HEK293T (cell line): ENCODE data around the gene SCN9A.

Experiments used
- CTCF ChIA-PET: fragments of 350-600 bp; formaldehyde crosslinking; extraction: SDS; loops from one replicate; lab custom pipeline; 2021; ENCODE audit warnings: antibody characterized with exemption, inconsistent platforms; lab: Yijun Ruan, JAX
- POLR2A ChIA-PET: fragments of 350-600 bp; formaldehyde crosslinking; extraction: SDS; loops from one replicate; lab custom pipeline; 2020; ENCODE audit warnings: antibody characterized with exemption, inconsistent platforms; lab: Yijun Ruan, JAX
- DNase-seq: peaks from one replicate; pipeline ENCODE4 v3.0.0; 2012; ENCODE audit warnings: mixed read lengths; ENCODE audit errors: extremely low spot score
- ARNT ChIP-seq: fragments of 450-650 bp; IDR thresholded peaks from 2 replicates; pipeline ENCODE4 v1.6.1; 2017; ENCODE audit warnings: mild to moderate bottlenecking
- BHLHE40 ChIP-seq: fragments of 450-650 bp; IDR thresholded peaks from 2 replicates; pipeline ENCODE4 v1.6.1; 2016; ENCODE audit warnings: mild to moderate bottlenecking, moderate library complexity, borderline replicate concordance
- CTBP1 ChIP-seq: fragments of 450-650 bp; IDR thresholded peaks from 2 replicates; pipeline ENCODE4 v1.6.1; 2016; ENCODE audit warnings: borderline replicate concordance
- ELF4 ChIP-seq: fragments of 450-650 bp; IDR thresholded peaks from 2 replicates; pipeline ENCODE4 v1.6.1; 2017; ENCODE audit warnings: antibody characterized with exemption
- FOXA1 ChIP-seq: fragments of 450-650 bp; IDR thresholded peaks from 2 replicates; pipeline ENCODE4 v1.6.1; 2016; ENCODE audit warnings: mild to moderate bottlenecking
- FOXK2 ChIP-seq: fragments of 450-650 bp; IDR thresholded peaks from 2 replicates; pipeline ENCODE4 v1.6.1; 2016; ENCODE audit warnings: mild to moderate bottlenecking
- FOXM1 ChIP-seq: fragments of 450-650 bp; IDR thresholded peaks from 2 replicates; pipeline ENCODE4 v1.6.1; 2017; ENCODE audit warnings: mild to moderate bottlenecking, borderline replicate concordance
- HDGF ChIP-seq: fragments of 450-650 bp; IDR thresholded peaks from 2 replicates; pipeline ENCODE4 v1.6.1; 2017; ENCODE audit warnings: antibody characterized with exemption, borderline replicate concordance
- L3MBTL2 ChIP-seq: fragments of 450-650 bp; conservative IDR thresholded peaks from 2 replicates; pipeline ENCODE4 v1.6.1; 2016; ENCODE audit warnings: mild to moderate bottlenecking
- LEF1 ChIP-seq: fragments of 450-650 bp; IDR thresholded peaks from 2 replicates; pipeline ENCODE4 v1.6.1; 2017; ENCODE audit warnings: mild to moderate bottlenecking, borderline replicate concordance
- NFRKB ChIP-seq: fragments of 450-650 bp; IDR thresholded peaks from 2 replicates; pipeline ENCODE4 v1.6.1; 2016; ENCODE audit warnings: mild to moderate bottlenecking, moderate library complexity
- PKNOX1 ChIP-seq: fragments of 450-650 bp; IDR thresholded peaks from 2 replicates; pipeline ENCODE4 v1.6.1; 2016
- SP1 ChIP-seq: fragments of 450-650 bp; IDR thresholded peaks from 2 replicates; pipeline ENCODE4 v1.6.1; 2017
- SUZ12 ChIP-seq: fragments of 450-650 bp; IDR thresholded peaks from 2 replicates; pipeline ENCODE4 v1.6.1; 2016; ENCODE audit warnings: mild to moderate bottlenecking
- TARDBP ChIP-seq: fragments of 450-650 bp; IDR thresholded peaks from 2 replicates; pipeline ENCODE4 v1.6.1; 2016
- ZNF384 ChIP-seq: fragments of 450-650 bp; IDR thresholded peaks from 2 replicates; pipeline ENCODE4 v1.6.1; 2016

Gene SCN9A

GRCh38 chr2:166240387-166241313 lies 135.1 kb downstream of the SCN9A start:
- CTCF ChIA-PET, result no interaction called here
- TF ChIP-seq LEF1 (no peak), BHLHE40 (no peak), ZNF384 (no peak), TARDBP (no peak), CTBP1 (no peak), FOXA1 (no peak), PKNOX1 (no peak), FOXM1 (no peak), HDGF (no peak), NFRKB (no peak), ARNT (no peak), SUZ12 (no peak), FOXK2 (no peak), ELF4 (no peak), L3MBTL2 (no peak), SP1 (no peak)
- POLR2A ChIA-PET, result no interaction called here
- DNase-seq, result no peak

GRCh38 chr2:166239548-166239947 lies 136.2 kb downstream of the SCN9A start:
- no peak for DNase-seq
- CTCF ChIA-PET, result no interaction called here
- TF ChIP-seq HDGF (no peak), ARNT (no peak), NFRKB (no peak), BHLHE40 (no peak), FOXK2 (no peak), PKNOX1 (no peak), SUZ12 (no peak), CTBP1 (no peak), L3MBTL2 (no peak)
- POLR2A ChIA-PET, result no interaction called here

- ChIA-PET POLR2A (no interaction called here), CTCF (no interaction called here)
- TF ChIP-seq HDGF (no peak), BHLHE40 (no peak), LEF1 (no peak), ARNT (no peak), SUZ12 (no peak), FOXA1 (no peak), CTBP1 (no peak), FOXK2 (no peak), ELF4 (no peak), FOXM1 (no peak), NFRKB (no peak), SP1 (no peak), TARDBP (no peak), ZNF384 (no peak), PKNOX1 (no peak), L3MBTL2 (no peak)
- DNase-seq, result no peak
Observed at GRCh38 chr2:166238176-166238575, 137.6 kb downstream of the SCN9A start.

GRCh38 chr2:166234112-166234846 lies 141.5 kb downstream of the SCN9A start:
- ChIA-PET CTCF (no interaction called here), POLR2A (no interaction called here)
- TF ChIP-seq FOXA1 (no peak), PKNOX1 (no peak), ARNT (no peak), NFRKB (no peak)
- no peak for DNase-seq

GRCh38 chr2:166233244-166233643 lies 142.5 kb downstream of the SCN9A start:
- no peak for TF ChIP-seq FOXM1
- no peak for TF ChIP-seq PKNOX1
- no peak for TF ChIP-seq ELF4
- no peak for TF ChIP-seq SUZ12
- no peak for TF ChIP-seq NFRKB
- no peak for TF ChIP-seq HDGF
- no peak for TF ChIP-seq LEF1
- no peak for TF ChIP-seq ZNF384
- TF ChIP-seq ARNT, result no peak
- no peak for TF ChIP-seq TARDBP
- TF ChIP-seq FOXA1, result no peak
- DNase-seq, result no peak
- CTCF ChIA-PET, result no interaction called here
- POLR2A ChIA-PET, result no interaction called here
